ENCODE results near the gene CPVL.

The CPVL gene

DNA sequence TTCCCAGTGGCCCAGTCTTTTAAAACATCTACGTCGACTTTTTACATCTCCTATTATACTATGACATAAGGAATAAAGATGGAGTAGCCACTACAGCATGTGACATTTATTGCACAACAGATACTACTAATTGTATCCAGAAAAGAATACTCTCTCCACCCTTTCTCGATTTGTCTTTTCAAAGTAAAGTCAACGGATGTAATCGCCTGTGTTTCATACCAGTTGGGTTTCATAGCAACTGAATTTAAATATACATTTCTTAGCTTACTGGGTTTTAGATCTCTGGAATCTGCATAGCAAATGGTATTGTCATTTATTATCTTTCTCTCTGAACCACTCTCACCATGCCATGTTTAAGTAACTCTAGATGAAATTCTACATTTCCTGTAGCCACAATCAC, 101.8 kb downstream of the CPVL start:
- no peak for DNase-seq (ENCODE audit: low read depth in 2 of 2)

DNA sequence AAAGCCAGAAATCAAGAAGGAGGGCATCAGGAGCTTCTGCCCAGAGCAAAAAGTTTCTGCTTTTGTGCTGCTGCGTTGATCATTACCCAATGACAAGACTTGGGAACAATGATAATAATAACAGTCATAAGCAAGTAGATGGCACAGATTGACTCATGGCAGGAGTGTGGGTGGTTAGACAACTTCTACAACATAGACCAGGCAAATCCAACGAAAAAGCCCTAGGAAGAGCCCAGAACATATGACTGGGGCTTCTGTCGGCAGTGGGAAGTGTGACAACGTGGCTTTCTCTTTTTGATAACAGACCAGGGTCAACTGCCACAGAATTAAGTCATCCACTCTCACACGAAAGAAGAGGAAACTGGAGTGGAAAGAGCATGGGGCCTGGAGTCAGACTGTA, 102.8 kb downstream of the CPVL start:
- no peak for DNase-seq (ENCODE audit: low read depth in 2 of 2)

- DNase-seq (ENCODE audit: low read depth in 2 of 2), result no peak
Measured at GRCh38 chr7:29042824-29043231, 103.5 kb downstream of the CPVL start.

GRCh38 chr7:29041991-29042390, 104.3 kb downstream of the CPVL start:
- no peak for DNase-seq (ENCODE audit: low read depth in 2 of 2)

- no peak for DNase-seq (ENCODE audit: low read depth in 2 of 2)
Measured at GRCh38 chr7:29040579-29040925, 105.8 kb downstream of the CPVL start.

DNA sequence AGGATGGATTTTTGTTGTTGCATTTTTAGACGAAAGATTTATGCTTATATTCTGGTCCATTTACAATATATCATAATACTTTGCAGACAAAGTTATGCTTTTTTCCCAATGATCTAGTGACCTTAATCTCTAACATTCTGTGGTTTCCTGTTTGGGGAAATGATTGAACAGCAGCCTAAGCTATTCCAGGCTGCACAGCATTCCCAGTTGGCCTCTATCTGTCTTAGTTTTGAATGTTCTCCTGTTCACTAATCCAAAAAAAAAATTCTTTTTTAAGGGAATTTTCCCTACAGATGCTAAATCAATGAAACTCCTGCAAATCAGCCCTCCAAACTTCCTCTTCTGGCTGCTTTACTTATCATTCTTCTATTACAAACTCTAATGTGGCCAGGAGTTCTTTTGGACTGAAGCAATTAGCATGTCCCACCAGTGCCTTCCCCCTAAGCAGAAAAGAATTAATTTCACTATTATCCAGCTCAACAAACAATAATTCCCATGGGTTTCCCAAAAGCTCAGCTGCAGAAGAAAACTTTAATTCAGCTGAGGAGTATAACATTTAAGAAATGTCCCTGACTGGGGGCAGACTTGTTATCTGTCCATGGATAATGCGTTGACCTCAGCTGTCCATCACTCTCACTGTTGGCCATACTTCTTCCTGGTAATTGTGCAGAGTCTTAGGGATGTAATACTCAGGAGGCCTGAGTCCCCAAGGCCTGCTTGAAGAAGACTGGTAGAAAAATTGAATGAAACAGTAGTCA, 106.3 kb downstream of the CPVL start:
- DNase-seq (ENCODE audit: low read depth in 2 of 2), result no peak

- no peak for DNase-seq (ENCODE audit: low read depth in 2 of 2)
Measured at GRCh38 chr7:29038463-29038862, 107.9 kb downstream of the CPVL start.

- DNase-seq (ENCODE audit: low read depth in 2 of 2), result peak in 1 of 2 donors; percentile 12
Measured at GRCh38 chr7:29035044-29035740, 111.1 kb downstream of the CPVL start.

DNA sequence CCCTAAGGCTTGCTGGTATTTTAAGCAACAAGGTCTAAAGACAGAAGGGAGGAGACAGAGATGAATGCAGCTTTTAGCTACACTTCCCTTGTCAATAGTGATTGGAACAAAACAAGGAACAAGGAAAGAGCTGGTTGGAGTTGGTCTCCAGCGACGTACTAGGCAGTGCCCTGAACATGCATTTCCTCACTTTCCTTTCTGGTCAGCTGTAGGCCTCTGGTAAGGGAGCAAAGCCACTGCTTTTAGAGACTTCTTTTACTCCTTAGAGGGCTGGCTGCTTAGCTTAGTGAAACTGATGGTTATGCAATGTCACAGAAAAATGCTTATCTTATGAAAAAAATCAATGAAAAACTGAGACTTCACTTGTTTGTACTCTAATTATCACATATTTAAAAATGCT, 112.8 kb downstream of the CPVL start:
- no peak for DNase-seq (ENCODE audit: low read depth in 2 of 2)

GRCh38 chr7:29032146-29032545, 114.2 kb downstream of the CPVL start:
- no peak for DNase-seq (ENCODE audit: low read depth in 2 of 2)

DNA sequence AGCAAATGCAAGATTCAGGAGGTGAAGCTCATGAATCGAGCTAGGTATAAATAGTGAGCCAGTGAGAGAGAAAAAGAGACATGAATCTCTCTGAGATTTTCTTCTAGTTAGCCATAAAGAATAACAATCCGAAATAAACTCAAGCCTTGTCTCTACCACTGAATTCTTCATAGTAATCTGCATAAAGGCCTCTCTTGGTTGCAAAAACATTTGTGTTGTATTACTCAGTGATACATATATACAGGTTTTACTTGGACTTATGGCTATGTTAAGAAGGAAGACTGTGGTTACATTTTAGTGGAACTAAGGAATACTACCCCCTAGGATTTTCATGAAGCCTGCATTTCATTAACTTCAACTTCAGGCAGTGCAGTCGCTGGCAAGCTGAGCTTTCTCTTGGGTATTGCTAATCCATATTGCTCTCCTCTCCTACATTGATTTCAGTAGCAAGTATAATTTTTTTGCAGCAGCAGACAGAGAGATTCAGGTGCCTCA, 115.5 kb downstream of the CPVL start:
- no peak for DNase-seq (ENCODE audit: low read depth in 2 of 2)

DNA sequence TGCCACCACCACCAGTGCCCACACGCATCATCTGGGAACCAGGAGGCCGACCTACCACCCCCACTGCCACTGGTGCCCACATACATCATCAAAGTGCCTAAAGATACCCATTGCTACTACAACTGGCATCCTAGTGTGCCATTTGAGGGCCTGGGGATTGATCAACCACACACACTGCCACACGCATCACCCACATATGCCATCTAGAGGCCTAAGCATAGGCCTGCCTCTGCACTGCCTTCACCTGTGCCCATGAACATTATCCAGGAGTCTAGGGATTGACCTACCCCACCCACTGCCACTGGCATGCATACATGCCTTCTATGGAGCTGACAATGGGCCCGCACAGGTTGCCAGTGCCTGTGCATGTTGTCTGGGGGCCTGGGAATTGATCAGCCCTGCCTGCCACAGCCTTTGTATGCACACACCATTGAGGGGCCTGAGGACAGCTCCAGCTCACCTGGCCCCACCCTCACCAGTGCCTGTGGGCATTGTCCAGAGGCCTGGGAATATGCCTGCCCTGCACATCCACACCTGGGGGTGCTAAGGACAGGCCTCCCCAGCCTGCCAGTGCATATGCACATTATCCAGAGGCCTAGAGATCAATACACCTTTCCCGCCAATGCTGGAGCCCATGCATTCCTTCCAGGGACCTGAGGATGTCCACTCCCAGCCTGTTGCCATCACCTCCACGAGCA, 123.9 kb downstream of the CPVL start:
- no peak for DNase-seq (ENCODE audit: low read depth in 2 of 2)

DNA sequence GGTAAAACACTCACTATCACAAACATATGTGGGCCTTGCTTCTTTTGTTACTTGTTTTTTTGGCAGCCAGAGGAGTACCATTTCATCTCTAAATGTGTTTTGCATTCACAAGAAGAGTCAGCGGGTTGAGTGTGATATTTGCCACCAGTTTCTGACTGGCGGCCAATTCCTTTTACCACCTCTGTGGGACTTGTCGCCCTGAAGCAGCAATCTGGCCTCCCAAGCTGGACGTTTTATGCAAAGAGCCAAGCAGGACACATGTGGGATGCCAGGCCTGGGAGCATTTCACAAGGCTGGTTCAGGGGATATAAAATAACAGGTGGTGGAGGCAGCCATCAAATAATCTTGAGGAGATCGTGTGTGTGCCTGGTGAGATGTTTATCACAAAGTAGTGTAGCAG, 126.4 kb downstream of the CPVL start:
- DNase-seq (ENCODE audit: low read depth in 2 of 2), result no peak

DNA sequence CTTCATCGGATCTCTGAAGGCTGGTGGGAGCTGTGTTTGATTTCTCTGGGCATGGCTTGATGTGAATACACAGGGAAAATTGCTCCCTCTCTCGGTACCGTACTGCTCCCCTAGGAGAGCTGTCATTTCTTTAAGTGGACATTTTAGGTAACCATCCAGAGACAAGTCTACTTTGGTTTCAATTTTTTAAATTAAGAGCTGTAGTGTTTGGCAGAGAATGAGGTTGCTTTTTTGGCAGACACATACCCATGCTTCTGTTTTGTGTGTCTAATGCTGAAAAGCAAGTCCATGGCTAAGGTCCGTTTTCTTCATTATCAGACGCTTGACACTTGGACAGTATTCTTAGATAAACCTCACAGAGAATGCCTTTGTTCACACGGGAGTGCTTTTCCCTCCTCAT, 127.0 kb downstream of the CPVL start:
- no peak for DNase-seq (ENCODE audit: low read depth in 2 of 2)

DNA sequence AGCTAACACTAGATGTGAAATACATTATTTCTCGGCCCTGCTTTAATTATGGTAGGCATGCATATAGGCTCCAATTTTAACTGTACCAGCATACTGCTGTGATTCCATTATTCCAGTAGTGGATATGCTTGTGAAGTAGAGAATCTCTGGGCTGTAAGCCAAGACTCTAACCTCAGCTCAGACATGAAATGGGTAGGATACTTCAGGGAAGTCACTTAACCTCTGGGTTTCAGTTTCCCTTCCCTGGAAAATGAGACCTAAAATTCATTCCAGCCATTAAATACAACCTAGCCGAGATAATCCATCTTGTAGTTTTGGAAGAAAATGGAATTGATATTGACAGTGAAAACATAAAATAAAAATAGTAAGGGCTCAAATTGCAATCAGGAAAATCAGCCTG, 128.6 kb downstream of the CPVL start:
- DNase-seq (ENCODE audit: low read depth in 2 of 2), result no peak

DNA sequence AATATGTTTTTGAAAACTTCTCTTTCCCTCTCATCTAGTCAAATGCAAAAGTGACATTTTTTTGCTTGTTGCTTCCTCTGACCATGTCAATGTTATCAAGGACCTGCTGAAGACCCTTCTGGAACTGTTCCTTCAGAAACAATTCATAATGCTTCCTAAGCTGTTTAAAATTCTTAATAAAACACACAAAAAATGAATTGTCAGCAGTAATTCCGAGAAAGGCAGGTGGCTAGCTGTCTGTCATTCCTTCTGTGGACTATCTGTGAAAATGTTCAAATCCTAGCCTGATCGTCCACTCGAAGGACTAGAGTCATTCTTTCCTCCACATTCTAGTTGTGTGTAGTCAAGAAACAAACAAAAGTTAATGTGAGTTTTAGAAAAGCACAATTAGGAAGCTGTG, 131.6 kb downstream of the CPVL start:
- no peak for DNase-seq (ENCODE audit: low read depth in 2 of 2)

GRCh38 chr7:29013931-29014330, 132.4 kb downstream of the CPVL start:
- DNase-seq (ENCODE audit: low read depth in 2 of 2), result no peak

DNA sequence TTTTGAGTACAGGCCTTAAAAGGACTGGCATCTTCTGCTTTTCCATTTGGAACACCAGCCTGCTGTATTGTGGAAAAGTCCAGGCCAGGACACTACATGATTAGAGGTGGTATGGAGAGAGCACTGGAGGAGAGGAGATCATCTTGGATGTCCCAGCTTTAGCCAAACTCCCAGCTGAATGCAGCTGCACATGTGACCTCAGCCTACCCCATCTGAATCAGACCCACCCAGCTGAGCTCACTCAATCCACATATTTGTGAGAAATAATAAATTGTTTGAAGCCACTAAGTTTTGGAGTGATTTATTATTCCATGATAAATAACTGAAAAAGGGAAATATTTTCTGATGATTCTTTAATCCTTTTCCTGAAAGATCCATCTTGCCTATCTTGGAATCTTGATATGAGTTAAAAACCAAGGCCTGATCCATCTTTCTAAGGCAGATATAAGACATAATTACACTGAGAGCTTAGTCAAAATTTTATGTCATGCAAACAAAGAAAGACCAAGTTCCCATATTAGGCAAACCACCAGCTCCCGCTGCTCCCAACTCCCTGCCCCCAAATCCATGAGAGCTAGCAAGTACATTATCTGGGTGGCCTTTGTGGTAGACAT, 133.1 kb downstream of the CPVL start:
- DNase-seq (ENCODE audit: low read depth in 2 of 2), result no peak

DNA sequence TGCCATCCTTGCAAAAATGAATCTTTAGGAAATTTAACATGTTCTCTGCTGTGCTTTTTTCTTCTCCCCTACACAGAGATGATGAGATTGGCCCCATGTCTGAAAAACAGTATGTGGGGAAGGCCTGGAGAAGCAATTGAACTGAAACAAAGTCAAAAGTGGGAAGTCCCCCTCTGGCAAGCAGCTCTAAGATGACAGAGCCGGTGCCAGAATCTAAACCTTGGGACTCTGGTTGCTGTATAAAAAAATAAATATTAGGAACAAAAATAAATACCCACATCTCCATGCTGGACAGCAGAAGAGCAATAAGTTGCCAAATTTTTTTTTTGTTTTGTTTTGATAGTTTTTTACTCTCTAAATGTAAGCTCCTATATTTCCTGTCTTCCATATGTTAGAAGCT, 136.4 kb downstream of the CPVL start:
- DNase-seq (ENCODE audit: low read depth in 2 of 2), result no peak

DNA sequence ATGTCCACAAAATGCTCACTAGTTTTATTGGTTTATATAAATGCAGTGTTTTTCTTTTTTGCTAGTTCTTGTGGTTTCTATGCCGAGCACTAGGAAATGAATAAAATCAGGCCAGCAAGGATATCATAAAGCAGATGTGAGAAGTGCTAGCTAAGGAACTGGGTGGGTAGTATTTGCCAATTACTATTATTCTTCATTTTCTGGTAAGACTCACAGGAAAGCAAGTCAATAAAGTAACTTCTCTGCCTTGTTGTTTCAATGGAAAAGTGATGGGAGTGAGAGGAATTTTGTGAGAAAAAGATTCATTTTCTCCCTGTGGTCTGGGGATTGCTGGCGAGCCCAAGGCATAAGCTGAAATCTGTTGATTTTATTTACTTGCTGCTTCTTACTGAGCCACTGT, 137.7 kb downstream of the CPVL start:
- DNase-seq (ENCODE audit: low read depth in 2 of 2), result no peak

- DNase-seq (ENCODE audit: low read depth in 2 of 2), result no peak
Measured at GRCh38 chr7:29007127-29007526, 139.2 kb downstream of the CPVL start.

DNA sequence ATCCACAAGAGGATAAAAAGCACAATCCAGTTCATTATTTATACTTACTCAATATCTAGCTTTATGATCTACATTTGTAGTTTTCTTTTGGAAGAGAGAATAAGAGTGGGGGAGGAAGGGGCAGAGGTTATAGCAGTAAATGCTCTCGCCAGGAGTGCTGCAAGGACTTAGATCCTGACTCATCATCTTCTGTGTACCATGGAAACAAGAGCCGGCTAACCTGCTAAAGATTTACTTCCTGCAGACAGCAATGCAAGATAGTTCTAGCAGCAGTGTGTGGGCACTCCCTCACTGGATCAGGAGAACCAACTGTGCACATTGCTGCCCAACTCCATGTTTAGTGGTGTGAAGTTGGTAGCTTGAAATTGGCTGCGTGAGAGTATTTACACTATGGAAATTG, 140.5 kb downstream of the CPVL start:
- no peak for DNase-seq (ENCODE audit: low read depth in 2 of 2)

Measured in stimulated activated CD8-positive, alpha-beta memory T cell treated with anti-CD3 and anti-CD28 coated beads, Interleukin-2, amount 100 ng/mL, for 48 hours (primary cell).